Measurements from ENCODE around the gene ZNF362.

The ZNF362 gene

DNA sequence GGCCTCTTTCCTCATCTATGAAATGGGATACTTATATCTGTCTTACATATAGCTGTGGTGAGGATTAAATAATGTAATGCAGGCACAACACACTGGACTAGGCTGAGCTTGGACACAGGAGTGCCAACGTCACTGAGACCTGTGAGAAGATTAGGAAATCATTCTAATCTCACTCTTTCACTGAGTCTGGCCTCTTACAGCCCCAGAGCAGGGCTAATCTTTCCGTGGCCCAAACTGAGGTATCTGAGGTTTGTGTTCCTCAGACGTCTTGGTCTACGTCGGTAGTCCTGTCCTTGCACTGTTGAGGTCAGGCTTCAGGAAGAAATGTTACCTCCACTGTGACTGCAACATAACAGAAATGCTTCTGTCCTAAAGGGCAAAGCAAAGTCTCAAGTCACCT lies 87.2 kb downstream of the ZNF362 start:
- TF ChIP-seq, protein P1, sequence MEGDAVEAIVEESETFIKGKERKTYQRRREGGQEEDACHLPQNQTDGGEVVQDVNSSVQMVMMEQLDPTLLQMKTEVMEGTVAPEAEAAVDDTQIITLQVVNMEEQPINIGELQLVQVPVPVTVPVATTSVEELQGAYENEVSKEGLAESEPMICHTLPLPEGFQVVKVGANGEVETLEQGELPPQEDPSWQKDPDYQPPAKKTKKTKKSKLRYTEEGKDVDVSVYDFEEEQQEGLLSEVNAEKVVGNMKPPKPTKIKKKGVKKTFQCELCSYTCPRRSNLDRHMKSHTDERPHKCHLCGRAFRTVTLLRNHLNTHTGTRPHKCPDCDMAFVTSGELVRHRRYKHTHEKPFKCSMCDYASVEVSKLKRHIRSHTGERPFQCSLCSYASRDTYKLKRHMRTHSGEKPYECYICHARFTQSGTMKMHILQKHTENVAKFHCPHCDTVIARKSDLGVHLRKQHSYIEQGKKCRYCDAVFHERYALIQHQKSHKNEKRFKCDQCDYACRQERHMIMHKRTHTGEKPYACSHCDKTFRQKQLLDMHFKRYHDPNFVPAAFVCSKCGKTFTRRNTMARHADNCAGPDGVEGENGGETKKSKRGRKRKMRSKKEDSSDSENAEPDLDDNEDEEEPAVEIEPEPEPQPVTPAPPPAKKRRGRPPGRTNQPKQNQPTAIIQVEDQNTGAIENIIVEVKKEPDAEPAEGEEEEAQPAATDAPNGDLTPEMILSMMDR (IDR thresholded peaks at IDR 0.05): no peak

DNA sequence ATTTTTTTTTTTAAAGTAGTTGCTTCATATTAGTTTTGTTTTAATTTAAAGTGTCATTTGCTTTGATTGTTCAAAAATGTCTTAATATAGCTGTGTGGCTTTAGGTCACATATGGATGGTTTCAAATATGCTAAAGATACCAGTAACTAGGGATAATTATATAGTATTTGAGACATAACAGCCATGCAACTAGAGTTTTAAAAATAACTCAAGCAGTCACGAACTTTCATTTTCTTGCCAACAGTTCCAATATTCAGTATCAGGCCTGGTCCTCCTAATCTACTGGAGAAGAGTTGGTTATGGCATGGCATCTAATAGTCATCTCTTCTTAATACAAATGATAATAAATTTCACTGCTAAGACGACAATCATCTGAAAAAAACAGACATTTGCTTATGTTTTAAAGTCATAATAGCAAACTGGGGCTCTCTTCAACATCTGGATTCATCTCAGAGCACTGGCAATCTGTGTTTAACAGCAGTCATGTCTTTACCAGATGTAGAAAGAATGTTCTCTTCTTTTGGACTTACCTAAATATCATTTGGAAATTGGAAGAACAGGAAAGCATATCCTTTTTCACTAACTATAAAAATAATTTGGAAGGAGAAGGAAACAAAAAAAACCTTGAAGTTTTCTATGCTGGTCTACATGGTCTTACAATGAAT lies 88.7 kb downstream of the ZNF362 start:
- TF ChIP-seq, protein P1 (IDR thresholded peaks at IDR 0.05): no peak

- TF ChIP-seq, protein P1 (IDR thresholded peaks at IDR 0.05): no peak
These were observed 90.2 kb downstream of the ZNF362 start for GRCh38 chr1:33346533-33346926.

DNA sequence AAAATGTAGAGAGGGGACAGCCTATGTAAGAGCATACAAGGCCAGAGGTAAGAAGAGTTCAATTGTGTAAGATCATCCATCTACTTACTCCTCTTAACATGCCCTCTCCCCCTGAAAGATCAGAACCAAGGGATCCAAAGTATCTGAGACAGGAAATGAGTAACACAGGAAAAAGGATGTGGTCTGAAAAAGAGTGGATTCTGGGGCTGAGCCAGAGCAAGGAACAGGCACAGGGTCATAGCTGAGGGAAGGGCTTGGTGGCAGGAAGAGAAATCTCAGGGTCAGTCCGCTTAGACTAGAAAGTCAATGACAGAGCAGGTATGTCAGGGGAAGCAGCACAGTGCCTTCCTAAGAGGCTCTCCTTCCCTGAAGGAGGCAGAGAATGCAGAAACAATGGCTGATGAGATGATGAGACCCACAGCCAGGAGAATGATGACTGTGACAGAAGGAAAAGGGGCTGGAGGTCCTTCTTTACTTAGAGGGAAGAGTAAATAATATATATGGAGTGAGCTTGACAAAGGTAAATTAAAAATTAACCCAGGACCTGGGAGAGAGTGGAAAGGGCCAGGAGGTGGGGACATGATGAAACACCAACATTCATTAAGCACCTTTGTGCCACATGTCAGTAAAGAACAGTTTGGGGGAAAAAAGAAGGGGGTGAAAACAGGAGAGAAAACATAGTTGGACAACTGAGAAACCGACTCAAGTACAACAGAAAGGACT lies 90.8 kb downstream of the ZNF362 start:
- TF ChIP-seq, protein P1 (IDR thresholded peaks at IDR 0.05): no peak

DNA sequence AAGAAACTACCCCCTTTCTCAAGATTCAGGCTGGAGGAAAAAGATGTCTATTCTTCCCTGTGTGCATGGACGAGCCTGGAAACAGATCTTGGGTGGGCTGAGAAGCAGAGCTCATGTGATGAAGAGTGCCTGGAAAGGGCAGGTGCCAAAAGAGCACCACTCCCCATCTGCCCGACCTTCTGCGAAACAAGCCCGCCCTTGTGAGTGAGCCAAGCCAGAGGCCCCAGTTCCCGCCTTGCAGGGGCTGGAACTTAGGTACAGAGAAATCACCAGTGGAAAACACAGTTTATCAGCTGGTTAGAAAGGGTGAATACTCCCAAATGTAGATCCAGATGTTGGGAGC lies 91.3 kb downstream of the ZNF362 start:
- TF ChIP-seq, protein P1 (IDR thresholded peaks at IDR 0.05): no peak

GRCh38 chr1:33348194-33348593 lies 91.9 kb downstream of the ZNF362 start:
- TF ChIP-seq, protein P1 (IDR thresholded peaks at IDR 0.05): no peak

DNA sequence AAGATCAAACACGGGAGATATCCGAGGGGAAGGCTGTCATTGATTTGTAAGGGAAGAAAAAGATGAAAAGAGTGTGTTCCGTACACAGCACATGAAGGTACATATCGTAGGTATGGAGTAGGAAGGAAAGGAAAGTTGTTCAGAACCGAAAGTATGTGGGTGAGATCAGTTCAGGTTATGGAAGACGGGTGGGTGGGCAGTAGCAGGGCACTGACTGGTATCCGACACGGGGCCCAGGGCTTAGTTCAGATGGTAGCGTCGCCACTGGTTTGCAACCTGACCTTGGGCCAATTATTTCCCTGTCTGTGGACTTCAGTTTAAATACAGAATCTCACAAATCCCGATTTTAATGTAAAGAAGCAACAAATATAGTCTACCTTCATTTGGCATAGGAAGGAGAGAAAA lies 92.4 kb downstream of the ZNF362 start:
- TF ChIP-seq, protein P1 (IDR thresholded peaks at IDR 0.05): no peak
